HEK293 (cell line): ENCODE results near the gene ALS2CL.

Experiments used
- CTCF ChIA-PET: fragments of 350-600 bp; formaldehyde crosslinking; extraction: SDS; loops from one replicate; lab custom pipeline; 2021; ENCODE audit warnings: antibody characterized with exemption; lab: Yijun Ruan, JAX
- POLR2A ChIA-PET: fragments of 300-600 bp; formaldehyde crosslinking; extraction: SDS; loops from one replicate; lab custom pipeline; 2020; ENCODE audit warnings: antibody characterized with exemption, inconsistent platforms; lab: Yijun Ruan, JAX
- H3K27ac ChIP-seq: fragments of 200-500 bp; sonication (Bioruptor generic); 2 replicates; pipeline ENCODE4 v1.5.1; 2014; ENCODE audit warnings: low read depth, low read length, control low read depth, inconsistent platforms; ENCODE audit errors: extremely low read depth
- H3K36me3 ChIP-seq, 2 experiments: fragments of 200-500 bp in 1 of 2; sonication (Bioruptor generic) in 1 of 2; 1 replicate in 1 of 2; 2 replicates in 1 of 2; pipeline ENCODE4 v1.5.1; 2014 to 2017; ENCODE audit warnings: inconsistent platforms in 2 of 2, low read length in 2 of 2; ENCODE audit not compliant: control insufficient read depth in 2 of 2, insufficient read depth in 1 of 2
- H3K4me1 ChIP-seq: fragments of 200-500 bp; sonication (Bioruptor generic); 2 replicates; pipeline ENCODE4 v1.5.1; 2014; ENCODE audit warnings: mild to moderate bottlenecking, low read length, inconsistent platforms; ENCODE audit not compliant: control insufficient read depth, insufficient read depth
- H3K4me3 ChIP-seq: 2 replicates; pipeline ENCODE4 v1.5.1; 2011; ENCODE audit warnings: low read depth, mild to moderate bottlenecking, control low read depth, low read length, moderate library complexity
- H3K9me3 ChIP-seq: fragments of 200-500 bp; sonication (Bioruptor generic); 2 replicates; pipeline ENCODE4 v1.5.1; 2014; ENCODE audit warnings: low read depth, low read length, inconsistent platforms; ENCODE audit not compliant: control insufficient read depth, insufficient read depth
- GLIS1 ChIP-seq: fragments of 450-650 bp; formaldehyde crosslinking; IDR thresholded peaks from 2 replicates; pipeline ENCODE4 v1.5.1; 2016; ENCODE audit warnings: missing biosample characterization, missing genetic modification characterization
- KLF9 ChIP-seq: fragments of 450-650 bp; formaldehyde crosslinking; IDR thresholded peaks from 2 replicates; pipeline ENCODE4 v1.5.1; 2016; ENCODE audit warnings: missing biosample characterization, missing genetic modification characterization, low read depth
- ZBTB17 ChIP-seq: fragments of 450-650 bp; formaldehyde crosslinking; IDR thresholded peaks from 2 replicates; pipeline ENCODE4 v1.5.1; 2016; ENCODE audit warnings: missing biosample characterization, missing genetic modification characterization
- ZFP37 ChIP-seq: fragments of 450-650 bp; formaldehyde crosslinking; IDR thresholded peaks from 2 replicates; pipeline ENCODE4 v1.5.1; 2016; ENCODE audit warnings: missing biosample characterization, missing genetic modification characterization
- ZIC2 ChIP-seq: fragments of 450-650 bp; formaldehyde crosslinking; IDR thresholded peaks from 2 replicates; pipeline ENCODE4 v1.5.1; 2016; ENCODE audit warnings: missing biosample characterization, missing genetic modification characterization
- ZNF174 ChIP-seq: fragments of 450-650 bp; formaldehyde crosslinking; IDR thresholded peaks from 2 replicates; pipeline ENCODE4 v1.5.0; 2017; ENCODE audit warnings: missing biosample characterization, mild to moderate bottlenecking, missing genetic modification characterization
- ZNF202 ChIP-seq: fragments of 450-650 bp; formaldehyde crosslinking; IDR thresholded peaks from 2 replicates; pipeline ENCODE4 v1.5.1; 2016; ENCODE audit warnings: missing biosample characterization, missing genetic modification characterization, borderline replicate concordance
- ZNF354C ChIP-seq: fragments of 450-650 bp; formaldehyde crosslinking; IDR thresholded peaks from 2 replicates; pipeline ENCODE4 v1.5.1; 2016; ENCODE audit warnings: missing biosample characterization, missing genetic modification characterization, low read depth, borderline replicate concordance
- ZNF776 ChIP-seq: fragments of 450-650 bp; formaldehyde crosslinking; IDR thresholded peaks from 2 replicates; pipeline ENCODE4 v1.5.0; 2017; ENCODE audit warnings: missing biosample characterization, missing genetic modification characterization, borderline replicate concordance
- TF ChIP-seq, protein P1 (sequence below): fragments of 450-650 bp; formaldehyde crosslinking; IDR thresholded peaks from 2 replicates; pipeline ENCODE4 v1.5.1; 2016; ENCODE audit warnings: missing biosample characterization, missing genetic modification characterization
- TF ChIP-seq, protein P2 (sequence below): fragments of 450-650 bp; formaldehyde crosslinking; IDR thresholded peaks from 2 replicates; pipeline ENCODE4; 2016; ENCODE audit warnings: missing biosample characterization, missing genetic modification characterization
- TF ChIP-seq, protein P3 (sequence below): fragments of 450-650 bp; formaldehyde crosslinking; IDR thresholded peaks from 2 replicates; pipeline ENCODE4 v1.5.1; 2017; ENCODE audit warnings: missing biosample characterization, missing genetic modification characterization
- TF ChIP-seq, protein P4 (sequence below): fragments of 450-650 bp; formaldehyde crosslinking; IDR thresholded peaks from 2 replicates; pipeline ENCODE4 v1.5.1; 2016; ENCODE audit warnings: missing biosample characterization, missing genetic modification characterization
- TF ChIP-seq, protein P5 (sequence below): fragments of 450-650 bp; formaldehyde crosslinking; IDR thresholded peaks from 2 replicates; pipeline ENCODE4 v1.5.1; 2016; ENCODE audit warnings: missing biosample characterization, missing genetic modification characterization, low read depth

Gene ALS2CL

DNA sequence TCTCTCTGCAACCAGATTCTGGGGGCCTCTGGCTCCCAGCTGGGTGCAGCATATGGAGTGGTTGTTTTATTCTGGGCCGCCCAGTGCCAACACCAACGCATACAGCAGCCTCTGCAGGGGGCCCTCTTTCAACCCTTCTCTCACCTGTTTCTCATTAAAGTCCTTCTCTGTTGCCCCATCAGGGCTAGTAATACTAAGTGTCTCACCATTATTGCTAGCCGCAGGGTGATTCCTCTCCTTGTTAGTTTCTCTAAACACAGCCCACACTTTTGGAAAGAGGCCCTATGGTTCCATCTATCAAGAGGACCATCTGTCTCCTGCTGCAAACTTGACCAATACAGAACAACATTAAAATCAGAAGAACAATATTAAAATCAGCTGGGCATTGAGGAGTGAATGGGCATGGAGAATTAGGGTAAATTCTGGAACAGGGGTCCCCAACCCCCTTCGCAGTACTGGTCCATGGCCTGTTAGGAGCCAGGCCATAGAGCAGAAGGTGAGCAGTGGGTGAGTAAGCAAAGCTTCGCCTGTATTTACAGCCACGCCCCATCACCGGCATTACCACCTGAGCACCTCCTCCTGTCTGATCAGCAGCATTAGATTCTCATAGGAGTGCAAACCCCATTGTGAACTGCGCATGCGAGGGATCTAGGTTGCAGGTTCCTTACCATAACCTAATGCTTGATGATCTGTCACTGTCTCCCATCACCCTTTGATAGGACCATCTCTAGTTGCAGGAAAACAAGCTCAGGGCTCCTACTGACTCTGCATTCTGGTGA is 36.5 kb downstream of the ALS2CL start:
- ChIA-PET POLR2A (no interaction called here), CTCF (no interaction called here)
- Histone ChIP-seq H3K36me3 (no peaks in the 10 kb centered on the region), H3K4me3 (no peak overlapping the region), H3K4me1 (no peaks in the 10 kb centered on the region), H3K9me3 (no peaks in the 10 kb centered on the region), H3K27ac (no peak overlapping the region)
- TF ChIP-seq ZNF354C (tag by site-specific recombination) (no peak), ZIC2 (tag by site-specific recombination) (peak; percentile 61), GLIS1 (peak; percentile 75)

DNA sequence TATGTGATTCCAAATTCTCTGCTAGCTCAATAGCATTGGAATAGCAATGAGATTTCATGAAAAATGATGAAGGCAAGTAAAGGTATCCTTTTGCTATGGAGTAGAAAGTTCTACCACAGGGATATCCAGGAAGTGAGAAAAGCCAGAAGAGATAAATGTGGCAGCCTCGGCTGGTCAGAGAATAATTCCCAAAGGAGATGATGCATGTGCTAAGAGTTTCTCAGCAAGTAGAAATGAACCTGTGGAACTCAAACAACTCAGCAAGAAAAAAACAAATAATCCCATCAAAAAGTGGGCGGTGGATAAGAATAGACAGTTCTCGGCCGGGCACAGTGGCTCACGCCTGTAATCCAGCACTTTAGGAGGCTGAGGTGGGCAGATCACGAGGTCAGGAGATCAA is 38.2 kb downstream of the ALS2CL start:
- no peaks in the 10 kb centered on the region for H3K4me1 ChIP-seq
- ChIA-PET POLR2A (no interaction called here), CTCF (no interaction called here)
- TF ChIP-seq ZNF202 (tag by site-specific recombination) (no peak), ZNF174 (tag by site-specific recombination) (no peak), ZFP37 (no peak), ZBTB17 (tag by site-specific recombination) (no peak), ZNF776 (tag by site-specific recombination) (no peak)
- TF ChIP-seq, protein P1, sequence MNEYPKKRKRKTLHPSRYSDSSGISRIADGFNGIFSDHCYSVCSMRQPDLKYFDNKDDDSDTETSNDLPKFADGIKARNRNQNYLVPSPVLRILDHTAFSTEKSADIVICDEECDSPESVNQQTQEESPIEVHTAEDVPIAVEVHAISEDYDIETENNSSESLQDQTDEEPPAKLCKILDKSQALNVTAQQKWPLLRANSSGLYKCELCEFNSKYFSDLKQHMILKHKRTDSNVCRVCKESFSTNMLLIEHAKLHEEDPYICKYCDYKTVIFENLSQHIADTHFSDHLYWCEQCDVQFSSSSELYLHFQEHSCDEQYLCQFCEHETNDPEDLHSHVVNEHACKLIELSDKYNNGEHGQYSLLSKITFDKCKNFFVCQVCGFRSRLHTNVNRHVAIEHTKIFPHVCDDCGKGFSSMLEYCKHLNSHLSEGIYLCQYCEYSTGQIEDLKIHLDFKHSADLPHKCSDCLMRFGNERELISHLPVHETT (tag by site-specific recombination) = no peak
- TF ChIP-seq, protein P2, sequence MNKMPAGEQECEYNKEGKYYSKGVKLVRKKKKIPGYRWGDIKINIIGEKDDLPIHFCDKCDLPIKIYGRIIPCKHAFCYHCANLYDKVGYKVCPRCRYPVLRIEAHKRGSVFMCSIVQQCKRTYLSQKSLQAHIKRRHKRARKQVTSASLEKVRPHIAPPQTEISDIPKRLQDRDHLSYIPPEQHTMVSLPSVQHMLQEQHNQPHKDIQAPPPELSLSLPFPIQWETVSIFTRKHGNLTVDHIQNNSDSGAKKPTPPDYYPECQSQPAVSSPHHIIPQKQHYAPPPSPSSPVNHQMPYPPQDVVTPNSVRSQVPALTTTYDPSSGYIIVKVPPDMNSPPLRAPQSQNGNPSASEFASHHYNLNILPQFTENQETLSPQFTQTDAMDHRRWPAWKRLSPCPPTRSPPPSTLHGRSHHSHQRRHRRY (tag by site-specific recombination) = no peak
- TF ChIP-seq, protein P3, sequence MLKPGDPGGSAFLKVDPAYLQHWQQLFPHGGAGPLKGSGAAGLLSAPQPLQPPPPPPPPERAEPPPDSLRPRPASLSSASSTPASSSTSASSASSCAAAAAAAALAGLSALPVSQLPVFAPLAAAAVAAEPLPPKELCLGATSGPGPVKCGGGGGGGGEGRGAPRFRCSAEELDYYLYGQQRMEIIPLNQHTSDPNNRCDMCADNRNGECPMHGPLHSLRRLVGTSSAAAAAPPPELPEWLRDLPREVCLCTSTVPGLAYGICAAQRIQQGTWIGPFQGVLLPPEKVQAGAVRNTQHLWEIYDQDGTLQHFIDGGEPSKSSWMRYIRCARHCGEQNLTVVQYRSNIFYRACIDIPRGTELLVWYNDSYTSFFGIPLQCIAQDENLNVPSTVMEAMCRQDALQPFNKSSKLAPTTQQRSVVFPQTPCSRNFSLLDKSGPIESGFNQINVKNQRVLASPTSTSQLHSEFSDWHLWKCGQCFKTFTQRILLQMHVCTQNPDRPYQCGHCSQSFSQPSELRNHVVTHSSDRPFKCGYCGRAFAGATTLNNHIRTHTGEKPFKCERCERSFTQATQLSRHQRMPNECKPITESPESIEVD (tag by site-specific recombination) = no peak
- TF ChIP-seq, protein P4, sequence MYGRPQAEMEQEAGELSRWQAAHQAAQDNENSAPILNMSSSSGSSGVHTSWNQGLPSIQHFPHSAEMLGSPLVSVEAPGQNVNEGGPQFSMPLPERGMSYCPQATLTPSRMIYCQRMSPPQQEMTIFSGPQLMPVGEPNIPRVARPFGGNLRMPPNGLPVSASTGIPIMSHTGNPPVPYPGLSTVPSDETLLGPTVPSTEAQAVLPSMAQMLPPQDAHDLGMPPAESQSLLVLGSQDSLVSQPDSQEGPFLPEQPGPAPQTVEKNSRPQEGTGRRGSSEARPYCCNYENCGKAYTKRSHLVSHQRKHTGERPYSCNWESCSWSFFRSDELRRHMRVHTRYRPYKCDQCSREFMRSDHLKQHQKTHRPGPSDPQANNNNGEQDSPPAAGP = no peak
- no peaks in the 10 kb centered on the region for H3K9me3 ChIP-seq
- H3K36me3 ChIP-seq = no peaks in the 10 kb centered on the region
- H3K27ac ChIP-seq = no peak overlapping the region
- H3K4me3 ChIP-seq = no peak overlapping the region

DNA sequence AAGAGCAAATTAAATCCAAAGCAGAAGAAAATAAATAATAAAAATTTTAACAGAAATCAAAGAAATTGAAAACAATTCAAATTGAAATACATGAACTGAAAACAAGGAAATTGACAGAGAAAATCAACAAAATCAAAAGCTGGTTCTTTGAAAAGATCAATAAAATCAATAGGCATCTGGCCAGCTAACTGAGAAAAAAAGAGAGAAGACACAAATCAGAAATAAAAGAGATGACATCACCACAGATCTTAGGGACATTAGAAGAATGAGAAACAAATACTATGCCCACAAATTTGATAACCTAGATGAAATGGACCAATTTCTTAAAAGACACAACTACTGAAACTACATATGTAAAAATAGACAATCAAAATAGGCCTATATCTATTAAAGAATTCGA is 42.4 kb downstream of the ALS2CL start:
- ChIA-PET POLR2A (no interaction called here), CTCF (interaction anchor here (0.6 kb wide), 1 partner anchor 108 kb away, joined by 3 read pairs; no protein-coding TSS in a partner anchor)
- no peaks in the 10 kb centered on the region for H3K9me3 ChIP-seq
- H3K4me3 ChIP-seq = no peak overlapping the region
- H3K36me3 ChIP-seq = no peaks in the 10 kb centered on the region
- no peak for TF ChIP-seq KLF9
- TF ChIP-seq, protein P5, sequence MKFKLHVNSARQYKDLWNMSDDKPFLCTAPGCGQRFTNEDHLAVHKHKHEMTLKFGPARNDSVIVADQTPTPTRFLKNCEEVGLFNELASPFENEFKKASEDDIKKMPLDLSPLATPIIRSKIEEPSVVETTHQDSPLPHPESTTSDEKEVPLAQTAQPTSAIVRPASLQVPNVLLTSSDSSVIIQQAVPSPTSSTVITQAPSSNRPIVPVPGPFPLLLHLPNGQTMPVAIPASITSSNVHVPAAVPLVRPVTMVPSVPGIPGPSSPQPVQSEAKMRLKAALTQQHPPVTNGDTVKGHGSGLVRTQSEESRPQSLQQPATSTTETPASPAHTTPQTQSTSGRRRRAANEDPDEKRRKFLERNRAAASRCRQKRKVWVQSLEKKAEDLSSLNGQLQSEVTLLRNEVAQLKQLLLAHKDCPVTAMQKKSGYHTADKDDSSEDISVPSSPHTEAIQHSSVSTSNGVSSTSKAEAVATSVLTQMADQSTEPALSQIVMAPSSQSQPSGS (tag by site-specific recombination) = 0 out of 2 replicates have a peak, but pooled peaks have one; percentile 20
- TF ChIP-seq, all 188 proteins: peak for 1
- H3K4me1 ChIP-seq = no peaks in the 10 kb centered on the region
- no peak overlapping the region for H3K27ac ChIP-seq
